GM12878 (cell line): ENCODE measurements around the gene GM2A. TPM values are rescaled to one million over a fixed set of nuclear protein-coding genes. Genes with fewer than 3 reads are reported as not detected.

ENCODE experiments used
- ATF7 ChIP-seq: fragments of 450-650 bp; IDR thresholded peaks from 2 replicates; pipeline ENCODE4 v1.6.1; 2016; ENCODE audit warnings: low read depth, mild to moderate bottlenecking
- BCL11A ChIP-seq: IDR thresholded peaks from 2 replicates; pipeline ENCODE4 v1.6.1; 2011; ENCODE audit warnings: low read depth, low read length
- BCL3 ChIP-seq: IDR thresholded peaks from 2 replicates; pipeline ENCODE4 v1.6.1; 2011; ENCODE audit warnings: borderline replicate concordance, low read depth, mild to moderate bottlenecking, moderate library complexity, low read length; ENCODE audit not compliant: insufficient read depth, poor library complexity, severe bottlenecking
- BMI1 ChIP-seq: fragments of 450-650 bp; IDR thresholded peaks from 2 replicates; pipeline ENCODE4 v1.6.1; 2016; ENCODE audit warnings: mild to moderate bottlenecking, moderate library complexity, borderline replicate concordance
- CHD2 ChIP-seq: IDR thresholded peaks from 2 replicates; pipeline ENCODE4 v1.6.1; 2011; ENCODE audit warnings: low read depth, low read length, improper control_type of control experiment, borderline replicate concordance
- CREB1 ChIP-seq: IDR thresholded peaks from 2 replicates; pipeline ENCODE4 v1.6.1; 2012; ENCODE audit warnings: low read depth, mild to moderate bottlenecking, inconsistent platforms
- E2F8 ChIP-seq: fragments of 450-650 bp; IDR thresholded peaks from 2 replicates; pipeline ENCODE4 v1.6.1; 2018; ENCODE audit warnings: mild to moderate bottlenecking, low read depth, moderate library complexity; ENCODE audit not compliant: partially characterized antibody
- E4F1 ChIP-seq: fragments of 450-650 bp; IDR thresholded peaks from 2 replicates; pipeline ENCODE4 v1.6.1; 2018; ENCODE audit warnings: borderline replicate concordance, mild to moderate bottlenecking; ENCODE audit not compliant: partially characterized antibody
- KDM1A ChIP-seq: fragments of 200-600 bp; sonication (generic); IDR thresholded peaks from 2 replicates; pipeline ENCODE4 v1.6.1; 2016; ENCODE audit warnings: borderline replicate concordance
- MEF2A ChIP-seq: IDR thresholded peaks from 2 replicates; pipeline ENCODE4 v1.6.1; 2011; ENCODE audit warnings: low read depth, mild to moderate bottlenecking, low read length, moderate library complexity; ENCODE audit not compliant: insufficient read depth
- MEF2B ChIP-seq: fragments of 450-650 bp; IDR thresholded peaks from 2 replicates; pipeline ENCODE4 v1.6.1; 2018; ENCODE audit warnings: mild to moderate bottlenecking, moderate library complexity; ENCODE audit not compliant: partially characterized antibody, poor library complexity, severe bottlenecking
- NR2C1 ChIP-seq: fragments of 450-650 bp; IDR thresholded peaks from 2 replicates; pipeline ENCODE4 v1.6.1; 2017; ENCODE audit warnings: antibody characterized with exemption, mild to moderate bottlenecking, moderate library complexity
- NRF1 ChIP-seq: conservative IDR thresholded peaks from 2 replicates; pipeline ENCODE4 v1.6.1; 2011; ENCODE audit warnings: mild to moderate bottlenecking, low read depth, low read length, improper control_type of control experiment
- PAX5 ChIP-seq: IDR thresholded peaks from 2 replicates; pipeline ENCODE4 v1.6.1; 2011; ENCODE audit warnings: low read depth, low read length, borderline replicate concordance
- SREBF1 ChIP-seq: IDR thresholded peaks from 2 replicates; pipeline ENCODE4 v1.6.1; 2012; ENCODE audit warnings: mild to moderate bottlenecking, low read length
- SUPT20H ChIP-seq: IDR thresholded peaks from 2 replicates; pipeline ENCODE4 v1.6.1; 2011; ENCODE audit warnings: low read depth, mild to moderate bottlenecking, low read length, moderate library complexity, borderline replicate concordance; ENCODE audit not compliant: control insufficient read depth
- TAF1 ChIP-seq: IDR thresholded peaks from 2 replicates; pipeline ENCODE4 v1.6.1; 2011; ENCODE audit warnings: mild to moderate bottlenecking, low read depth, low read length, borderline replicate concordance
- TCF12 ChIP-seq: IDR thresholded peaks from 2 replicates; pipeline ENCODE4 v1.6.1; 2011; ENCODE audit warnings: low read depth, mild to moderate bottlenecking, low read length
- YY1 ChIP-seq: IDR thresholded peaks from 2 replicates; pipeline ENCODE4 v1.6.1; 2011; ENCODE audit warnings: low read depth, mild to moderate bottlenecking, low read length
- ZNF384 ChIP-seq: IDR thresholded peaks from 2 replicates; pipeline ENCODE4 v1.6.1; 2012; ENCODE audit warnings: low read depth, mild to moderate bottlenecking, low read length, improper control_type of control experiment, borderline replicate concordance
- polyA plus RNA-seq, 11 experiments: library from polyadenylated mRNA; depleted of rRNA in 4 of 11; unstranded in 6 of 11; stranded (reverse) in 5 of 11; fragments of >200 nt; fragmentation: Nextera tagmentation in 4 of 11; fragmentation: Illumina TruSeq in 1 of 11; extraction: Ambion mirVana in 4 of 11; extraction: Trizol in 1 of 11; gene quantifications; 1 replicate in 1 of 11; 2 replicates in 10 of 11; pipeline versions ENCODE4 v1.2.1 to v1.2.3, GENCODE V29; 2011 to 2016; ENCODE audit warnings: inconsistent platforms in 2 of 11, missing spikeins in 2 of 11, low read depth in 1 of 11
- total RNA-seq, 4 experiments: library from RNA; depleted of rRNA in 3 of 4; stranded (reverse); fragments of >200 nt in 3 of 4; fragmentation: Illumina TruSeq in 1 of 4; extraction: Trizol in 1 of 4; gene quantifications; 2 replicates each; pipeline versions ENCODE4 v1.2.1 to v1.2.3, GENCODE V29; 2013 to 2021
- TF ChIP-seq, protein P1 (sequence below): IDR thresholded peaks from 2 replicates; pipeline ENCODE4 v1.6.1; 2012; ENCODE audit warnings: mild to moderate bottlenecking, low read depth, low read length

GM2A gene
- total and polyA plus RNA-seq, 10 of the 15 experiments (the other 5 are each of a cell fraction or from before 2014, with no cell fraction given) = 33.6 to 106 (median 68.2) TPM

- TF ChIP-seq, protein P1, sequence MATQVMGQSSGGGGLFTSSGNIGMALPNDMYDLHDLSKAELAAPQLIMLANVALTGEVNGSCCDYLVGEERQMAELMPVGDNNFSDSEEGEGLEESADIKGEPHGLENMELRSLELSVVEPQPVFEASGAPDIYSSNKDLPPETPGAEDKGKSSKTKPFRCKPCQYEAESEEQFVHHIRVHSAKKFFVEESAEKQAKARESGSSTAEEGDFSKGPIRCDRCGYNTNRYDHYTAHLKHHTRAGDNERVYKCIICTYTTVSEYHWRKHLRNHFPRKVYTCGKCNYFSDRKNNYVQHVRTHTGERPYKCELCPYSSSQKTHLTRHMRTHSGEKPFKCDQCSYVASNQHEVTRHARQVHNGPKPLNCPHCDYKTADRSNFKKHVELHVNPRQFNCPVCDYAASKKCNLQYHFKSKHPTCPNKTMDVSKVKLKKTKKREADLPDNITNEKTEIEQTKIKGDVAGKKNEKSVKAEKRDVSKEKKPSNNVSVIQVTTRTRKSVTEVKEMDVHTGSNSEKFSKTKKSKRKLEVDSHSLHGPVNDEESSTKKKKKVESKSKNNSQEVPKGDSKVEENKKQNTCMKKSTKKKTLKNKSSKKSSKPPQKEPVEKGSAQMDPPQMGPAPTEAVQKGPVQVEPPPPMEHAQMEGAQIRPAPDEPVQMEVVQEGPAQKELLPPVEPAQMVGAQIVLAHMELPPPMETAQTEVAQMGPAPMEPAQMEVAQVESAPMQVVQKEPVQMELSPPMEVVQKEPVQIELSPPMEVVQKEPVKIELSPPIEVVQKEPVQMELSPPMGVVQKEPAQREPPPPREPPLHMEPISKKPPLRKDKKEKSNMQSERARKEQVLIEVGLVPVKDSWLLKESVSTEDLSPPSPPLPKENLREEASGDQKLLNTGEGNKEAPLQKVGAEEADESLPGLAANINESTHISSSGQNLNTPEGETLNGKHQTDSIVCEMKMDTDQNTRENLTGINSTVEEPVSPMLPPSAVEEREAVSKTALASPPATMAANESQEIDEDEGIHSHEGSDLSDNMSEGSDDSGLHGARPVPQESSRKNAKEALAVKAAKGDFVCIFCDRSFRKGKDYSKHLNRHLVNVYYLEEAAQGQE = no peak
- TF ChIP-seq NRF1 (no peak), PAX5 (peak; percentile 15; the same call in 1 of the 2 replicates), BMI1 (no peak), TAF1 (no peak), MEF2A (0 out of 2 replicates have a peak, but pooled peaks have one; percentile 8), KDM1A (no peak), SUPT20H (no peak), SREBF1 (no peak), ZNF384 (no peak), E4F1 (no peak), CREB1 (peak; percentile 69), CHD2 (no peak), BCL3 (peak; percentile 89), BCL11A (peak; percentile 58; the same call in 1 of the 2 replicates), E2F8 (no peak), YY1 (no peak), TCF12 (no peak), ATF7 (peak; percentile 61), NR2C1 (peak; percentile 52; the same call in 1 of the 2 replicates), MEF2B (no peak)
These were observed 17.6 kb downstream of the GM2A start (continued) for GRCh38 chr5:151270599-151270998.
